HEK293T (cell line): ENCODE data around the gene PRDM16.

Experiments
- BHLHE40 ChIP-seq: fragments of 450-650 bp; IDR thresholded peaks from 2 replicates; pipeline ENCODE4 v1.6.1; 2016; ENCODE audit warnings: mild to moderate bottlenecking, moderate library complexity, borderline replicate concordance
- FOXA1 ChIP-seq: fragments of 450-650 bp; IDR thresholded peaks from 2 replicates; pipeline ENCODE4 v1.6.1; 2016; ENCODE audit warnings: mild to moderate bottlenecking
- FOXK2 ChIP-seq: fragments of 450-650 bp; IDR thresholded peaks from 2 replicates; pipeline ENCODE4 v1.6.1; 2016; ENCODE audit warnings: mild to moderate bottlenecking
- L3MBTL2 ChIP-seq: fragments of 450-650 bp; conservative IDR thresholded peaks from 2 replicates; pipeline ENCODE4 v1.6.1; 2016; ENCODE audit warnings: mild to moderate bottlenecking
- TARDBP ChIP-seq: fragments of 450-650 bp; IDR thresholded peaks from 2 replicates; pipeline ENCODE4 v1.6.1; 2016
- ZNF384 ChIP-seq: fragments of 450-650 bp; IDR thresholded peaks from 2 replicates; pipeline ENCODE4 v1.6.1; 2016
- TF ChIP-seq, protein P1 (sequence below): fragments of 450-650 bp; IDR thresholded peaks from 2 replicates; pipeline ENCODE4 v1.6.1; 2016

DNA sequence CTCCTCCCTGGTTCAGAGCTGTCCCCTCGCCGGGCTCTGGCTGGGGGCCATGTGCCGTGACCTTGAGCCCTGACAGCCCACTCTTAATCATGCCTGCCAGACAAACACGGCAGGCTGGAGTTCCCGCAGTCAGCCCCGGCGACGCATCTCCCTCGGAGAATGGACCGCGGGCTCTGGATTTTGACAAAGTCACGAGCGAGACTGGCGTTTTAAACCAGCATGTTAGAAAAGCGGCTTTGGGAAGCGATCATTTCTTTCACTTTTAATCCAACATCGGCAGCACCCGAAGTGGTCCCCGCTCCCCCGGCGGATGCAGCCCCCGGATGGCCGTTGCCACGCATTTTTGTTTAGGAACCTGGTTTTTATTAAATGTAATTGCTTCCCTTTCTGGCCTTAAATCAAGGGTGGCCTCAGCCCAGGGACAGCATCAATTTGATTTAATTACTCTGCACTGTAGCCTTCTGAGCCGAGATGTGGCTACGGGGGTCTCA, 70.9 kb downstream of the PRDM16 start:
- TF ChIP-seq FOXK2 (no peak), BHLHE40 (no peak), TARDBP (no peak), L3MBTL2 (no peak), FOXA1 (no peak), ZNF384 (no peak)
- TF ChIP-seq, protein P1, sequence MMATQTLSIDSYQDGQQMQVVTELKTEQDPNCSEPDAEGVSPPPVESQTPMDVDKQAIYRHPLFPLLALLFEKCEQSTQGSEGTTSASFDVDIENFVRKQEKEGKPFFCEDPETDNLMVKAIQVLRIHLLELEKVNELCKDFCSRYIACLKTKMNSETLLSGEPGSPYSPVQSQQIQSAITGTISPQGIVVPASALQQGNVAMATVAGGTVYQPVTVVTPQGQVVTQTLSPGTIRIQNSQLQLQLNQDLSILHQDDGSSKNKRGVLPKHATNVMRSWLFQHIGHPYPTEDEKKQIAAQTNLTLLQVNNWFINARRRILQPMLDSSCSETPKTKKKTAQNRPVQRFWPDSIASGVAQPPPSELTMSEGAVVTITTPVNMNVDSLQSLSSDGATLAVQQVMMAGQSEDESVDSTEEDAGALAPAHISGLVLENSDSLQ, result no peak
